ENCODE results near the gene LRMDA.

The LRMDA gene

DNA sequence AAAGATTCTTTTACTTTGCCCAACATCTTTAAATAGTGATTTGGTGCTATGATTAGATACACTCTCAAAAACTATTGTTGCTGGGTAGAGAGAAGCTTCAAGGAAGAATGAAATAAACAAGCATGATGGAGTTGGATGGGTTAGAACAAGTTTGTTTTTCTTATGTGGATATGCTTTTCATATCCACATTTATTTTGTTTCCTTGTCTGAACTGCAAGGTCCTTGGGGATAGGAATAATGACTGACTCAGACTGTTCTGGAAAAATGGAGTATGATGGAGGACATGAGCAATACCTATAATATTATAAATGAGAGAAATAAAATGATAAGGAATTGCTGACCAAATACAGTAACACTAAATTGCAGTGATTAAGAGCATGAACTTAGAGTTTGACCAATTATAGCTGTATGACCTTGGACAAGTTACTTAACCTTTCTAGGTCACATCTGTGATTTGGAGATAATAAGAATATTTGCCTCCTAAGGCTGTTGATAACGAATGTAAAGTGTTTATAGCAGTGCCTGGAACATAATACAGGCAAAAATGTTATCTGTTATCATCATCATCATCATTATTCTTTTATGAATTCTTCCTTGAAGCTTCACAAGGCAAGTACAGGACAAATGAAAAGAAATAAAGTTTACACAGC lies 847.5 kb downstream of the LRMDA start:
- TF ChIP-seq, protein P1, sequence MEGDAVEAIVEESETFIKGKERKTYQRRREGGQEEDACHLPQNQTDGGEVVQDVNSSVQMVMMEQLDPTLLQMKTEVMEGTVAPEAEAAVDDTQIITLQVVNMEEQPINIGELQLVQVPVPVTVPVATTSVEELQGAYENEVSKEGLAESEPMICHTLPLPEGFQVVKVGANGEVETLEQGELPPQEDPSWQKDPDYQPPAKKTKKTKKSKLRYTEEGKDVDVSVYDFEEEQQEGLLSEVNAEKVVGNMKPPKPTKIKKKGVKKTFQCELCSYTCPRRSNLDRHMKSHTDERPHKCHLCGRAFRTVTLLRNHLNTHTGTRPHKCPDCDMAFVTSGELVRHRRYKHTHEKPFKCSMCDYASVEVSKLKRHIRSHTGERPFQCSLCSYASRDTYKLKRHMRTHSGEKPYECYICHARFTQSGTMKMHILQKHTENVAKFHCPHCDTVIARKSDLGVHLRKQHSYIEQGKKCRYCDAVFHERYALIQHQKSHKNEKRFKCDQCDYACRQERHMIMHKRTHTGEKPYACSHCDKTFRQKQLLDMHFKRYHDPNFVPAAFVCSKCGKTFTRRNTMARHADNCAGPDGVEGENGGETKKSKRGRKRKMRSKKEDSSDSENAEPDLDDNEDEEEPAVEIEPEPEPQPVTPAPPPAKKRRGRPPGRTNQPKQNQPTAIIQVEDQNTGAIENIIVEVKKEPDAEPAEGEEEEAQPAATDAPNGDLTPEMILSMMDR (IDR thresholded peaks at IDR 0.05; ENCODE audit: low read depth, low read length), result no peak
- no peak for DNase-seq (ENCODE audit: extremely low read depth, low read depth)

DNA sequence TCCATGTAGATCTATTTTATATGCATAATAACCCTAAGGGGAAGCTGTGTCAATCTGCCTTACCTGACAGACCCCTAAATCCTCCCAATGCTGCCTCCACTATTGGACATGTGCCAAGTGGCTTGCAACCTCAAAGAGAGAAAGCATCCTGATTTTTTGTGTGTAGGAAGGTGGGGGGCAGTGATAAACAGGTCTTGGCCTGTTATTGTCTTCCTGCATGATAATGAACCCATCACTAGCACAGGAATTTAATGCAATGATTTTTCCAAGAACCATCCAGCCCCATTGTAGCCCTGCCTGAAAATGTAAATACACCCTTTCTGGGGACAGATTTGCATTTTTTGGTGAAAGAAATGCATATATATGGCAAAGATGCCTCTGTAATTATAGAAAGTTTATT lies 850.2 kb downstream of the LRMDA start:
- DNase-seq (ENCODE audit: extremely low read depth, low read depth), result no peak
- TF ChIP-seq, protein P1 (IDR thresholded peaks at IDR 0.05; ENCODE audit: low read depth, low read length), result no peak

DNA sequence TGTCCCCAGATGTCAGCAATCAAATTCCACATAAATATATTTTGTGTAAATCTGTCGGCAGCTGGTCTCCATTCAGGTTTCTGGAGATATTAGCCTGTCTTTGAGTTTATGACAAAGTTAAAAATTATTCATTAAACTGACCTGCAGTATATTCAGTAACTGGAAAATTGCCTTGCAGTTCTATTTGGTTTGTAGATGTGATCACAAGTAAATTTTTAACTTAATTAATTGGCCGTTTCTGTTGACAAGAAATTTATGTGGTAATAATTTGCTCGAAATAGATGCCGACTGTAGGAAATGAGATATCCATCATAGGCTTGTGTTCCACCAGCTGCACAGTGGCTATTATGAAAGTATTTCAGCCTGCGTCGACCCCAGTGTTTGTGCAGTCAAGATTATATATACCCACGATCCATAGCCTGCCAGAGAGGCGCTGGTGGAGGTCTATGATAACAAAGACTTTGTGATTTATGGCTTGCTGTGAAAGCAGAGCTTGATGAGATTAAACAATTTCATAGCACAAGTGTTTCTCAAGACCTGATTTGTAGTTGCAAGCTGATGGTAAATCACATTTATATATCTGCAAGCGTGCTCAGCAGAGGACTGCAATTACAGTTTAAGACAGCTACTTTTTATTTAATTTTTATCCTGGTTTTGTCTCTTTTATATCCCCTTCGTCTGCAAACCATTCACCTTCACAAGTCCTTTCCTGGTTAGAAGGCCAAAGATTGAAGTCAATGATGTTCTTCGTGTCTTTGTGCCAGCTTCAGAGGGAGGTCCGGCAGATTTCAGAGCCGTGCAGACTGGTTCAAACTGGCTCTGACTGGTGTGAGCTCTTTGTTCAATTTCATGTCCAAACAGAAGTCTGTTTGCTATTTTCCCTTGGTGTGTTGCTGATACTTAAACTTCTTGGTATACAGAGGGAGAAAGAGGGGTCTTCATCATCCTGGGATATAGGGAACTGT lies 850.9 kb downstream of the LRMDA start:
- TF ChIP-seq, protein P1 (IDR thresholded peaks at IDR 0.05; ENCODE audit: low read depth, low read length), result no peak
- DNase-seq (ENCODE audit: extremely low read depth, low read depth), result no peak

DNA sequence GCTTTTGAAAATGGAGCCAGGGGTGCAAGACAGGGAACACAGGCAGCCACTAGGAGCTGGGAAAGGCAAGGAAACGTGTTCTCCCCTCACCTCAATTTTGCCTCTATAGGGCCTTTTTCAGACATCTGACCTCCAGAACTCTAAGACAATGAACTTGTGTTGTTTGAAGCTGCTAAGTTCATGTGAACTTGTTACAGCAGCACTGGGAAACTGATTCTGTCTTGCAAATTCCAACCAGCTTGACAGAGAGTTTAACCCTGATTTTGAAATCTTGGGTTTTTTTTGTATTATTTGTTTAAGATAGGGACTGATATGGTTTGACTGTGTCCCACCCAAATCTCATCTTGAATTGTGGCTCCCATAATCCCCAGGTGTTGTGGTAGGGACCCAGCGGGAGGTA lies 852.9 kb downstream of the LRMDA start:
- no peak for DNase-seq (ENCODE audit: extremely low read depth, low read depth)
- TF ChIP-seq, protein P1 (IDR thresholded peaks at IDR 0.05; ENCODE audit: low read depth, low read length), result no peak

DNA sequence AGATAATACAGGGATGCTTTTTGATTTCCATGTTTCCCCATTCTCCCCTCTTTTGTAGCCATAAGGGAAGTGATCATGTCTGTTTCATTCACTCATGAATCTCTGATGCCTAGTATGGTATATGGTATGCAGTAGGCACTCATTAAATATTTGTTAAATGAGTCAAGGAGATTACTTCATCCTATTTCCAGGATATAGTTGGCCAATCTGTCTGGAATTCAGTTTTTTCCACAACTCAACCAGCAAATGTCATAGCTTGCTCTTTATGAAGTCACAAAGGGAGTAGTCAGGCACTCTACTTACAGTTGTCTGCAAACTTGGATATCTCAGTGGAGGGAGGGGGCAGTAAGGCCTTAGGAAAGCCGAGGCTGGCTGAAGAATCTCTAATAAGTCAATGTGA lies 853.6 kb downstream of the LRMDA start:
- DNase-seq (ENCODE audit: extremely low read depth, low read depth), result peak; percentile 37
- TF ChIP-seq, protein P1 (IDR thresholded peaks at IDR 0.05; ENCODE audit: low read depth, low read length), result no peak

DNA sequence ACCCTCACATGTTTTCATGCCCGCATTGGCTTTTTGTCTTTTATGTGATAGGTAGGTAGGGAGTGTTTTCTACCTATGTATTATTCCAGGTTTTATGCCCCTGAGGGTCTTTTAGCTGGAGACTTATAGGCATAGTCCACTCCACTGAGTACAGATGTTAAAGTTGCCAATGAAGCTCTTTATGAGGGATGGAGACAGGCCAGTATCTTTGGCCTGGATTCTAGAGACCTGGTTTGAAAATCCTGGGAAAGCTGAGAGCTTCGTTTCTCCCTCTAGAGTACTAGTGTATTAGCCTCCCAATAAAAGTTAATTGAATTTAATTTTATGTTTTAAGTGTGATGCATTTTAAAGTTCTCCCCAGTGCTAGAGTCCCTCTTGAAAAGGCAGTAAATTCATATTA lies 854.1 kb downstream of the LRMDA start:
- TF ChIP-seq, protein P1 (IDR thresholded peaks at IDR 0.05; ENCODE audit: low read depth, low read length), result no peak
- DNase-seq (ENCODE audit: extremely low read depth, low read depth), result no peak

DNA sequence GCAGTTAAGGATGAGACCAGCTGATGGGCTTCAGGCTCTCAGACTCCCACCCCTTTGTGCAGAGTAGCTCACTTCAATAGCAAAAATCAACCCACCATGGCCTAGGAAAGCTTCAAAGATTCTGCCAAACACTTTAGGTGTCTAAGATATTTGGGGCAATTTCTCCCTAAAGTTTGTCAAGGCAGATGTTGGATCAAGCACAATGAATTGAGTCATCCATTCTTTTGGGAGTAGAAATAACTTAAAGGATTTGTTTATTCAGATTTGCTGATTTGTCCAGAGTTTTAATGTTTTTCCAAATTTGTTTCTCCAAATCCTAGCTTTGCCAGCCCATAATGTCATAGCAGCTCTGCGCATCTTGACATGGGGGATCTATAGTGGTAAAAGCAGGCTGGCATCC lies 855.1 kb downstream of the LRMDA start:
- no peak for DNase-seq (ENCODE audit: extremely low read depth, low read depth)
- TF ChIP-seq, protein P1 (IDR thresholded peaks at IDR 0.05; ENCODE audit: low read depth, low read length), result no peak

All from AG09319 (cell line).